Neural cell (in vitro differentiated cells): ENCODE data around the gene PAXIP1. TPM values are rescaled to one million over a fixed set of nuclear protein-coding genes. Genes with fewer than 3 reads are reported as not detected.

Experiments used
- H2AFZ ChIP-seq: fragments of 200-600, 300-800 bp; sonication (generic), shearing (Covaris generic); 2 replicates; pipeline ENCODE4 v1.6.0; 2014; ENCODE audit warnings: low read depth, mild to moderate bottlenecking, antibody characterized with exemption, low read length, moderate library complexity
- H3F3A ChIP-seq: fragments of 200-600 bp; shearing (Covaris generic); 2 replicates; pipeline ENCODE4 v1.6.1; 2016; ENCODE audit warnings: mild to moderate bottlenecking, moderate library complexity, mixed read lengths, antibody characterized with exemption, low read length; ENCODE audit not compliant: insufficient read depth, poor library complexity, severe bottlenecking
- H3K27ac ChIP-seq: fragments of 200-600, 300-800 bp; sonication (generic), shearing (Covaris generic); 2 replicates; pipeline ENCODE4 v1.5.1; 2014; ENCODE audit warnings: mild to moderate bottlenecking, low read length, moderate library complexity
- H3K27me3 ChIP-seq: fragments of 300-800, 200-600 bp; sonication (generic), shearing (Covaris generic); 2 replicates; pipeline ENCODE4 v1.6.0; 2014; ENCODE audit warnings: mild to moderate bottlenecking, low read depth, low read length, moderate library complexity; ENCODE audit not compliant: insufficient read depth
- H3K36me3 ChIP-seq: fragments of 300-800, 200-600 bp; sonication (generic), shearing (Covaris generic); 2 replicates; pipeline ENCODE4 v1.5.1; 2014; ENCODE audit warnings: mild to moderate bottlenecking, antibody characterized with exemption, low read length, moderate library complexity; ENCODE audit not compliant: insufficient read depth
- H3K4me2 ChIP-seq: fragments of 300-800, 200-600 bp; sonication (generic), shearing (Covaris generic); 2 replicates; pipeline ENCODE4 v1.6.0; 2014; ENCODE audit warnings: mild to moderate bottlenecking, low read length
- H3K4me3 ChIP-seq: fragments of 300-800, 200-600 bp; sonication (generic), shearing (Covaris generic); 2 replicates; pipeline ENCODE4 v1.5.1; 2014; ENCODE audit warnings: mild to moderate bottlenecking, low read length, moderate library complexity
- H3K79me2 ChIP-seq: fragments of 200-600 bp; shearing (Covaris generic); replicated peaks from 2 replicates; pipeline ENCODE4 v1.6.0; 2014; ENCODE audit warnings: mild to moderate bottlenecking, low read length, moderate library complexity; ENCODE audit not compliant: insufficient read depth
- H3K9ac ChIP-seq: fragments of 300-800, 200-600 bp; sonication (generic), shearing (Covaris generic); 2 replicates; pipeline ENCODE4 v1.6.1; 2016; ENCODE audit warnings: mild to moderate bottlenecking, low read length, mixed read lengths
- H3K9me2 ChIP-seq: fragments of 200-600 bp; shearing (Covaris generic); 2 replicates; pipeline ENCODE4 v1.6.1; 2016; ENCODE audit warnings: mild to moderate bottlenecking, low read length, mixed read lengths; ENCODE audit not compliant: insufficient read depth
- H3K9me3 ChIP-seq: fragments of 200-600, 300-800 bp; sonication (generic), shearing (Covaris generic); 2 replicates; pipeline ENCODE4 v1.6.1; 2016; ENCODE audit warnings: mild to moderate bottlenecking, mixed run types, low read length, moderate library complexity, mixed read lengths
- H4K20me1 ChIP-seq: fragments of 200-600 bp; shearing (Covaris generic); 2 replicates; pipeline ENCODE4 v1.6.1; 2016; ENCODE audit warnings: mild to moderate bottlenecking, mixed run types; ENCODE audit not compliant: insufficient read depth
- CTCF ChIP-seq: fragments of 450-650 bp; IDR thresholded peaks from 2 replicates; pipeline ENCODE4 v1.5.1; 2014; ENCODE audit warnings: antibody characterized with exemption, mild to moderate bottlenecking, moderate library complexity; ENCODE audit not compliant: poor library complexity, severe bottlenecking
- EP300 ChIP-seq: fragments of 450-650 bp; conservative IDR thresholded peaks from 2 replicates; pipeline ENCODE4 v1.6.1; 2014; ENCODE audit warnings: antibody characterized with exemption, mild to moderate bottlenecking, moderate library complexity; ENCODE audit not compliant: poor library complexity, severe bottlenecking
- EZH2 ChIP-seq: fragments of 200-600, 300-800 bp; shearing (Covaris generic), sonication (generic); IDR thresholded peaks from 2 replicates; pipeline ENCODE4 v1.6.1; 2014; ENCODE audit warnings: antibody characterized with exemption, low read length, borderline replicate concordance, mild to moderate bottlenecking; ENCODE audit not compliant: insufficient read depth, poor library complexity, severe bottlenecking
- MXI1 ChIP-seq: fragments of 450-650 bp; conservative IDR thresholded peaks from 2 replicates; pipeline ENCODE4 v1.6.1; 2014; ENCODE audit warnings: antibody characterized with exemption, mild to moderate bottlenecking; ENCODE audit not compliant: poor library complexity, severe bottlenecking
- POLR2AphosphoS5 ChIP-seq: IDR thresholded peaks from 2 replicates; pipeline ENCODE4 v1.6.1; 2012
- RAD21 ChIP-seq: fragments of 450-650 bp; conservative IDR thresholded peaks from 2 replicates; pipeline ENCODE4 v1.6.1; 2014; ENCODE audit warnings: antibody characterized with exemption, mild to moderate bottlenecking, moderate library complexity
- REST ChIP-seq: IDR thresholded peaks from 2 replicates; pipeline ENCODE4 v1.6.1; 2012; ENCODE audit warnings: borderline replicate concordance
- SMC3 ChIP-seq: fragments of 450-650 bp; conservative IDR thresholded peaks from 2 replicates; pipeline ENCODE4 v1.6.1; 2014; ENCODE audit warnings: antibody characterized with exemption, mild to moderate bottlenecking, moderate library complexity; ENCODE audit not compliant: poor library complexity
- TAF1 ChIP-seq: IDR thresholded peaks from 2 replicates; pipeline ENCODE4 v1.6.1; 2012; ENCODE audit warnings: low read depth
- polyA plus RNA-seq: library from polyadenylated mRNA; depleted of rRNA; stranded (reverse); fragments of >200 nt; gene quantifications from 2 replicates; pipeline ENCODE4 v1.2.3, GENCODE V29; 2014

Gene PAXIP1
- polyA plus RNA-seq, 1 donor from 2014 or later: 14.4 TPM

GRCh38 chr7:154906736-154907355, 96.1 kb downstream of the PAXIP1 start:
- Histone ChIP-seq H3K9me2 (no peaks in the 10 kb centered on the region), H3K9ac (no peak overlapping the region), H3K27ac (no peak overlapping the region), H3K36me3 (no peaks in the 10 kb centered on the region), H4K20me1 (no peaks in the 10 kb centered on the region), H3K79me2 (no peaks in the 10 kb centered on the region), H3K9me3 (no peaks in the 10 kb centered on the region), H3K4me3 (no peak overlapping the region), H3F3A (no peaks in the 10 kb centered on the region), H3K27me3 (no peaks in the 10 kb centered on the region), H3K4me2 (no peak overlapping the region), H2AFZ (no peak overlapping the region)
- TF ChIP-seq MXI1: no peak
- TF ChIP-seq TAF1: no peak
- TF ChIP-seq CTCF: no peak
- TF ChIP-seq EP300: no peak
- TF ChIP-seq RAD21: no peak
- TF ChIP-seq POLR2AphosphoS5: no peak
- no peak for TF ChIP-seq SMC3
- TF ChIP-seq EZH2: no peak
- TF ChIP-seq REST: no peak

GRCh38 chr7:154906201-154906600, 96.7 kb downstream of the PAXIP1 start:
- no peak overlapping the region for H3K27ac ChIP-seq

More at GRCh38 chr7:154906201-154906600, 96.7 kb downstream of the PAXIP1 start:
- no peaks in the 10 kb centered on the region for H3K36me3 ChIP-seq
- no peak overlapping the region for H2AFZ ChIP-seq
- no peak overlapping the region for H3K4me2 ChIP-seq
- TF ChIP-seq MXI1 (no peak), EP300 (no peak), REST (no peak), TAF1 (no peak), CTCF (no peak), POLR2AphosphoS5 (no peak), SMC3 (no peak), RAD21 (no peak), EZH2 (no peak)
- H3K4me3 ChIP-seq: no peak overlapping the region
- H3K79me2 ChIP-seq: no peaks in the 10 kb centered on the region
- no peaks in the 10 kb centered on the region for H3K9me2 ChIP-seq
- H3F3A ChIP-seq: no peaks in the 10 kb centered on the region
- no peaks in the 10 kb centered on the region for H3K9me3 ChIP-seq
- H4K20me1 ChIP-seq: no peaks in the 10 kb centered on the region
- H3K9ac ChIP-seq: no peak overlapping the region
- H3K27me3 ChIP-seq: no peaks in the 10 kb centered on the region
